Measurements from ENCODE around the gene LRRC52. TPM values are rescaled to one million over a fixed set of nuclear protein-coding genes. Genes with fewer than 3 reads are reported as not detected.

Gene LRRC52
- polyA plus RNA-seq, 1 of the 3 experiments (the other 2 are of a cell fraction) = not detected

DNA sequence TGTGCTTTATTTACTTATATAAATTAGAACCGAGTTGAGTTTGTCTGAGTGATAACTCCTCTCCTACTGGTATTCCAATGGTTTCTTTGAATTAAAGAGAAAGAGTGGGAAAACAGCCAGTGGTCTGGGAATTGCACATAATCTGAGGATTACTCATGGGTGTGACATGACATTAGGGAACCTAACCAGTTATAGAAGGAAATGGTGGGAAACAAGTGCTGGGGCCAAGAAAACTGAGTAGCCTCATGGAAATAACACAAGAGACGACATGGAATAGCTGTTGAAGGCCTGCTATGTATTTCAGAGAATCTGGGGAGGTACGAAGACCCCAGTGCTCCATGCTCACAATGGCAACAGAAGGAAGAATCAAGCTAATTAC lies 41.8 kb upstream of the LRRC52 start (continued):
- TF ChIP-seq, protein P1, sequence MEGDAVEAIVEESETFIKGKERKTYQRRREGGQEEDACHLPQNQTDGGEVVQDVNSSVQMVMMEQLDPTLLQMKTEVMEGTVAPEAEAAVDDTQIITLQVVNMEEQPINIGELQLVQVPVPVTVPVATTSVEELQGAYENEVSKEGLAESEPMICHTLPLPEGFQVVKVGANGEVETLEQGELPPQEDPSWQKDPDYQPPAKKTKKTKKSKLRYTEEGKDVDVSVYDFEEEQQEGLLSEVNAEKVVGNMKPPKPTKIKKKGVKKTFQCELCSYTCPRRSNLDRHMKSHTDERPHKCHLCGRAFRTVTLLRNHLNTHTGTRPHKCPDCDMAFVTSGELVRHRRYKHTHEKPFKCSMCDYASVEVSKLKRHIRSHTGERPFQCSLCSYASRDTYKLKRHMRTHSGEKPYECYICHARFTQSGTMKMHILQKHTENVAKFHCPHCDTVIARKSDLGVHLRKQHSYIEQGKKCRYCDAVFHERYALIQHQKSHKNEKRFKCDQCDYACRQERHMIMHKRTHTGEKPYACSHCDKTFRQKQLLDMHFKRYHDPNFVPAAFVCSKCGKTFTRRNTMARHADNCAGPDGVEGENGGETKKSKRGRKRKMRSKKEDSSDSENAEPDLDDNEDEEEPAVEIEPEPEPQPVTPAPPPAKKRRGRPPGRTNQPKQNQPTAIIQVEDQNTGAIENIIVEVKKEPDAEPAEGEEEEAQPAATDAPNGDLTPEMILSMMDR (IDR thresholded peaks at IDR 0.05) = no peak
- TF ChIP-seq FOSL2 (IDR thresholded peaks at IDR 0.05; ENCODE audit: borderline replicate concordance, low read depth) (no peak), MXI1 (IDR thresholded peaks at IDR 0.05; ENCODE audit: low read depth, low read length) (no peak), MEF2A (IDR thresholded peaks at IDR 0.05; ENCODE audit: borderline replicate concordance, low read depth) (no peak), FOXJ3 (CRISPR knock-in tag; IDR thresholded peaks at IDR 0.05) (no peak), RFX5 (IDR thresholded peaks at IDR 0.05; ENCODE audit: low read length) (no peak)

DNA sequence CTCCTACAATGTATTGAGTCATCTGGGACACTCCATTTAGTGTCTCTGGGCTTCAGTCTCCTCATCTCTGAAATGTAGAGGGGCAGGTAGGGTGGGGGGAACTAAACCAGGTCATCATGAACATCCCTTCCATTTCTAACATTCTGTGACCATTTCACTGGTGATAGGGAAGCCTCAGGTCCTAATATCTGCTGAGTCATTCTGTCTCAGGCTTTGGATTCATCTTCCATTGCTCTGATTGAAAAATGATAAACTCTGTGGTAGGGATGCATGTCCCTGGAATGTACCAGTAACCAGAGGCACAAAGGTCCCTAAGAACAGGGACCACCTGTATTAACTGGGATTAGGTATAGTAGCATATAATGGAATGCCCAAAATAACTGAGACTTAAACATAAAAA lies 36.2 kb upstream of the LRRC52 start:
- no peak overlapping the region for H2AFZ ChIP-seq (ENCODE audit: low read depth)
- H3K9me2 ChIP-seq = no peaks in the 10 kb centered on the region
- H3K36me3 ChIP-seq (replicated peaks in 1 of 2; ENCODE audit: control insufficient read depth in 1 of 2, insufficient read depth in 2 of 2, low read length in 1 of 2) = no peaks in the 10 kb centered on the region
- no peak overlapping the region for H3K4me3 ChIP-seq (ENCODE audit: low read depth in 2 of 2, low read length in 1 of 2)
- no peak overlapping the region for H3K27ac ChIP-seq (ENCODE audit: low read depth in 2 of 2, low read length in 1 of 2)
- H3K9ac ChIP-seq = no peak overlapping the region
- no peaks in the 10 kb centered on the region for H3K4me1 ChIP-seq (ENCODE audit: control insufficient read depth in 1 of 2, insufficient read depth in 2 of 2, low read depth in 1 of 2, low read length in 1 of 2)
- H3K27me3 ChIP-seq (ENCODE audit: insufficient read depth) = no peaks in the 10 kb centered on the region
- no peaks in the 10 kb centered on the region for H4K20me1 ChIP-seq (ENCODE audit: insufficient read depth)
- TF ChIP-seq ELF1 (IDR thresholded peaks at IDR 0.05) (no peak), YY1 (IDR thresholded peaks at IDR 0.05; ENCODE audit: low read depth) (no peak), TCF12 (IDR thresholded peaks at IDR 0.05) (no peak), GATA2 (CRISPR knock-in tag; IDR thresholded peaks at IDR 0.05) (no peak), EZH2phosphoT487 (IDR thresholded peaks at IDR 0.05; ENCODE audit: borderline replicate concordance, low read depth) (no peak)
- ChIA-PET CTCF (no interaction called here), POLR2A (no interaction called here)
- no peaks in the 10 kb centered on the region for H3F3A ChIP-seq (replicated peaks; ENCODE audit: insufficient read depth)
- no peak overlapping the region for H3K4me2 ChIP-seq
- H3K9me3 ChIP-seq = no peaks in the 10 kb centered on the region
- DNase-seq = no peak
- H3K79me2 ChIP-seq (ENCODE audit: insufficient read depth) = no peaks in the 10 kb centered on the region

DNA sequence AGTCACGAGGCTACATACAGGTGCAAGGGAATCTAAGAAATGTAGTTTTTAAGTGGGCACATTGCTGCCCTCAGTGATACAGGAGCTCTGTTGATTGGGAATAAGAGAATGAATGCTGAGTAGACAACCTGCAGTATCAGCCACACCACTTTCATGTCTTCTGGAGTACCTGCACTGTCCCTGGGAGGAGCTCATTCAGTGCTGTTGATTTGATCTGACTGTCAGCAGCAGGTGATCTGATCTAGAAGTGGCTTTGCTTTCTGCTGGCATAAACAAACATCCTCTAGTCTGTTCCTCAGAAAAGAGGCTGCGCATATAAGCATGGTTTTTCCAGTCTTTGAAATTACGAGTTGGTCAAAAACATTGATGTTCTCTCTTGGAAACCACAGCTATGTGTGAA lies 35.5 kb upstream of the LRRC52 start:
- no peaks in the 10 kb centered on the region for H3K9me3 ChIP-seq
- H3K4me1 ChIP-seq (ENCODE audit: control insufficient read depth in 1 of 2, insufficient read depth in 2 of 2, low read depth in 1 of 2, low read length in 1 of 2) = no peaks in the 10 kb centered on the region
- H3K36me3 ChIP-seq (replicated peaks in 1 of 2; ENCODE audit: control insufficient read depth in 1 of 2, insufficient read depth in 2 of 2, low read length in 1 of 2) = no peaks in the 10 kb centered on the region
- ChIA-PET POLR2A (no interaction called here), CTCF (no interaction called here)
- H3K27me3 ChIP-seq (ENCODE audit: insufficient read depth) = no peaks in the 10 kb centered on the region
- no peak overlapping the region for H3K9ac ChIP-seq
- no peak for TF ChIP-seq NFIC (IDR thresholded peaks at IDR 0.05; ENCODE audit: borderline replicate concordance)
- no peak for TF ChIP-seq NRF1 (IDR thresholded peaks at IDR 0.05; ENCODE audit: low read depth, low read length)
- no peak for TF ChIP-seq CHD2 (IDR thresholded peaks at IDR 0.05; ENCODE audit: low read length, partially characterized antibody)
- TF ChIP-seq, protein P2, sequence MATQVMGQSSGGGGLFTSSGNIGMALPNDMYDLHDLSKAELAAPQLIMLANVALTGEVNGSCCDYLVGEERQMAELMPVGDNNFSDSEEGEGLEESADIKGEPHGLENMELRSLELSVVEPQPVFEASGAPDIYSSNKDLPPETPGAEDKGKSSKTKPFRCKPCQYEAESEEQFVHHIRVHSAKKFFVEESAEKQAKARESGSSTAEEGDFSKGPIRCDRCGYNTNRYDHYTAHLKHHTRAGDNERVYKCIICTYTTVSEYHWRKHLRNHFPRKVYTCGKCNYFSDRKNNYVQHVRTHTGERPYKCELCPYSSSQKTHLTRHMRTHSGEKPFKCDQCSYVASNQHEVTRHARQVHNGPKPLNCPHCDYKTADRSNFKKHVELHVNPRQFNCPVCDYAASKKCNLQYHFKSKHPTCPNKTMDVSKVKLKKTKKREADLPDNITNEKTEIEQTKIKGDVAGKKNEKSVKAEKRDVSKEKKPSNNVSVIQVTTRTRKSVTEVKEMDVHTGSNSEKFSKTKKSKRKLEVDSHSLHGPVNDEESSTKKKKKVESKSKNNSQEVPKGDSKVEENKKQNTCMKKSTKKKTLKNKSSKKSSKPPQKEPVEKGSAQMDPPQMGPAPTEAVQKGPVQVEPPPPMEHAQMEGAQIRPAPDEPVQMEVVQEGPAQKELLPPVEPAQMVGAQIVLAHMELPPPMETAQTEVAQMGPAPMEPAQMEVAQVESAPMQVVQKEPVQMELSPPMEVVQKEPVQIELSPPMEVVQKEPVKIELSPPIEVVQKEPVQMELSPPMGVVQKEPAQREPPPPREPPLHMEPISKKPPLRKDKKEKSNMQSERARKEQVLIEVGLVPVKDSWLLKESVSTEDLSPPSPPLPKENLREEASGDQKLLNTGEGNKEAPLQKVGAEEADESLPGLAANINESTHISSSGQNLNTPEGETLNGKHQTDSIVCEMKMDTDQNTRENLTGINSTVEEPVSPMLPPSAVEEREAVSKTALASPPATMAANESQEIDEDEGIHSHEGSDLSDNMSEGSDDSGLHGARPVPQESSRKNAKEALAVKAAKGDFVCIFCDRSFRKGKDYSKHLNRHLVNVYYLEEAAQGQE (IDR thresholded peaks at IDR 0.05; ENCODE audit: low read depth, low read length) = no peak
- WGBS (ENCODE audit: low lambda C conversion rate) = 43% methylated on average over 3 of the region's 3 CpGs
- H3K79me2 ChIP-seq (ENCODE audit: insufficient read depth) = no peaks in the 10 kb centered on the region
- no peak for DNase-seq
- no peak overlapping the region for H3K4me2 ChIP-seq
- H3K27ac ChIP-seq (ENCODE audit: low read depth in 2 of 2, low read length in 1 of 2) = no peak overlapping the region
- no peaks in the 10 kb centered on the region for H3F3A ChIP-seq (replicated peaks; ENCODE audit: insufficient read depth)
- H3K4me3 ChIP-seq (ENCODE audit: low read depth in 2 of 2, low read length in 1 of 2) = no peak overlapping the region
- no peak overlapping the region for H2AFZ ChIP-seq (ENCODE audit: low read depth)
- H4K20me1 ChIP-seq (ENCODE audit: insufficient read depth) = no peaks in the 10 kb centered on the region
- no peaks in the 10 kb centered on the region for H3K9me2 ChIP-seq

All from SK-N-SH (cell line).